ENCODE measurements around the gene ZNF521.
"Not testable (repeated sequence)": the region's sequence is repeated elsewhere in the genome, so short reads cannot be mapped to it uniquely, and the experiment has no call there.

The ZNF521 gene

DNA sequence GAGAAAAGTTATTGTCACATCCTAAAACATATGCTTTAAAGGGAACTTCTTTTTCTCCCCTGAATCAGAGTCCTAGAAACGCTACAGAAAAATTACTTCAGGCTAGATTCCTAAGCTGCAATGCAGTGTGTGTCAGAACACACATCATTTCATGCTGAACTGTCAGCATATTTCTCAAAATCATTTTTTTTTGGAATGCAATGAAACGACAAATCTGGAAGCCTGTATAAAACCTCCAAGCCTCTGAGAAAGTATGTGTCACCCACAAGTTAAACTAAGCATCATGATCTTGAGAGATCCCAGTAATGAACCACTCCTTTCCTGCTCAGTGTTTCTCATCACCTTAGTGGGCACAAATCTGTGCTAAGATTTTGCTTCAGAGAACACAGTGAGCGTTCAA lies 276.2 kb downstream of the ZNF521 start:
- no peak for DNase-seq (ENCODE audit: low spot score)

DNA sequence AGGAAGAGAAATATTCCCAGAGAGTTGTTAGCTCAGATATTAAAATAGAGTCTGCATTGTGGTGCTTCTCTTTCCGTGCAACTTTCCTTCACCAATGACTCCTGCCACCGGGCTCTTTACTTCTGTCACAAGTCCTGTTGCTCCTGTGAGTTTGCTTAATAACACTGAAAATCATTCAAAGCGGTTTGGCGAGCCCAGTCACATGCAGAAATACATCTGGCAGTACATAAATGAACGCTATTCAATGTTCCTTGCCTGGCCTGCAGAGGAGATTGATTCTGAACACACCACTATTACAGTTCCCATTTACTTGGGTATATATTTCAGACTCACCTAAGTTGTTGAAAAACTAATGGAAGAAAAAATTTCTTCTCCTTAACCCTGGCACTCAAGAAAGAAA lies 276.6 kb downstream of the ZNF521 start:
- no peak for DNase-seq (ENCODE audit: low spot score)

DNA sequence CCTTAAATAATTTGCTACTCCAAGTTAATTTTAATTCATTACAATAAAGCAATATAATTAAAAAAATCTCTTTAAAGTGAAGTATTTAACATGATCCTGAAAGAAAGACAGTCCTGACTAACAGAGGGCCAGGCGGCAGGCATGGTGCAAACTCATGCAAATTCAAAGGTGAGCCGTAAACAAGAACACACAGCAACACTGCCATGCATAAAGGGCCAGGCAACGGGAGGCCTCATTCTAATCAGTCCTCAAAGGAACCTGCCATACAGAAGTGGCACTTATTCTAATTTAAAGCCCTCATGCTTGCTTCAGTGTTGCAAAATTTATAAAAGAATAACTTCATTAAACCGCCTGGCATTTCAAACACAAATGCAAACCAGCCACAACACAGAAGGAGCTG lies 277.0 kb downstream of the ZNF521 start:
- DNase-seq (ENCODE audit: low spot score): no peak

DNA sequence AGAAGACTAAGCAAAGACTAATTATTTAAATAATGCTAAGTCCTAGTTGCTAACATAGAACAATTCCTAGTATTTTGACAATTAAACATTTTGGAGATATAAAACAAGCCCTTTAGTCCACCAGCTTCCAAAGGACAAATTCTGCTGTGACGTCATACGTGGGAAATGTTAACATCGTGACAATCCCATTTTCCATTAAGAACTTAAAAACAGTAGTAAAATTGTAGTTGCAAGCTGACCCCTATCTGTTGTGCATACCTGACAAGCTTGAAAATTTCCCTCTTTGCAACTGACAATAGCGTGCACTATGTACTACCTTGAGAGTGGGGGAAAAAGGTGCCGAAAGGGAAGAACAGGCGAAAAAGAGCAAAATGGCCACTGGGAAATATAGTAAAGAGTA lies 279.8 kb downstream of the ZNF521 start:
- DNase-seq (ENCODE audit: low spot score): no peak

DNA sequence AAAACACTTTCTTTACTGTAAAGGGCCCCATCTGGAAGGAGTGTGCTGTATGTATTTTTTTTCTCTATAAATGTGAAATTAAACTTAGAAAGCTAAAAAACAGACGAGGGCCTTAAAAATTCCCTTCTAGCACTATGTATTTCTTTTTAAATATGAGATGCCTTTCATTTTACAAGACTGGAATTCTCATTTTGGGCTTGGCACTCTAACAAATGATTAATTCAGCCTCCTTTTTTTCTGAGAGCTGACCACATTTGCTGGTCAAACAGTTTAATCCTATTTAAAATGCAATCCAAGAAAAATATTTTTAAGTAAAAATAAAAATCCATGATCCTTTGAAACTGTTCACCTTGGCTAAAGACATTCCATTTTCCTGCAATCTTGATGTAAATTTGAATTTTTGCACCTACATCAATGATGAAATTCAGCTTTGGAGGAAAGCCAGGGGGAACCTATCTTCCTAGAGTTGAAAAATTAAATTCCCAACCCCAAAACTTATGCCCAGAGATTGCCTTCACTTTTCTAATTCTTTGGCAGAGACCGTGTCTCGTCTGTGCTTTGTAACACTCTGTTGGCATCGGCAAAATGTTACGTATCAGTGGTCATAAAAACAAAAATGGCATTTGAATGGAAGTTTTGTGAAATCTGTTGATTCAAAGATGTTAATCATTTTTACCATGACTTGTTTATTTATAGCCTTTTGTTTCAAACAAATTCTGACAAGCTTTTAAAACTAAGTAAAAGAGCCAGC lies 284.5 kb downstream of the ZNF521 start:
- no peak for DNase-seq (ENCODE audit: low spot score)

DNA sequence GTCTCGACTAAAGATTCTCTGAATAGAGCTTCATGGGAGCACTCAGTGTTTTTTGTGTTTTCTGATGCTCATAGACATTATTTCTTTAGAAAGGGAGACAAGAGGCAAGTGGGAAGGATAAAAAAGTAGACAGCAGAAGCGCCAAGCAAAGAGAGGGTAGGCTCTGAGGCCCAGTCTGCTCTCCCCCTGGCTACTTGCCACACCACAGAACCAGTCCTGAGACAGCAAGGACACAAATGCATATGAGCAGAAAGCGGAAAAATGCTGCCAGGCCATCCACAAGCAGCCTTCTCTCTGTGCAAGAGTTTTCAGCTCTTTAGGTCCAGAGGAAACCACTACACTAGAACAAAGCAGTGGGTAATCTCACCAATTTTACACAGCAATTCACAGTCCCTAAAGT lies 285.4 kb downstream of the ZNF521 start:
- DNase-seq (ENCODE audit: low spot score): no peak

DNA sequence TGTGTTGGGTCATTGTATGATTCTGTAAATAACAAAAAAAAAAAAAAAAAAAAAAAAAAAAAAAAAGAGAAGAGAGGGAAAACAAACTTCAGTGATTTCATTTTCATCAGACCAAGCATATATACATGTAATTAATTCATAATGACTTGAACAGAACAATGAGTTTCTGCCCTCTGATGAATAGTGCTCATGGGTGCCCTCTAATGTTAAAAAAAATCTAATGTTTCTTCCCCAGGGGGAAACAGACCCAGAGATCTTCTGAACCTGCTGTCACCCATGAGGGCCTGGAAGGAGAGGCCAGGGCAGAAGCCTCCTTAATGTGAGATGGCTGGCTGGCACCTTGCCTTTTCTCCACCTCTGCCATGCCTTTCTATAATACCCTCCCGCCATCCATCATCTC lies 289.2 kb downstream of the ZNF521 start:
- no peak for DNase-seq (ENCODE audit: low spot score)

DNA sequence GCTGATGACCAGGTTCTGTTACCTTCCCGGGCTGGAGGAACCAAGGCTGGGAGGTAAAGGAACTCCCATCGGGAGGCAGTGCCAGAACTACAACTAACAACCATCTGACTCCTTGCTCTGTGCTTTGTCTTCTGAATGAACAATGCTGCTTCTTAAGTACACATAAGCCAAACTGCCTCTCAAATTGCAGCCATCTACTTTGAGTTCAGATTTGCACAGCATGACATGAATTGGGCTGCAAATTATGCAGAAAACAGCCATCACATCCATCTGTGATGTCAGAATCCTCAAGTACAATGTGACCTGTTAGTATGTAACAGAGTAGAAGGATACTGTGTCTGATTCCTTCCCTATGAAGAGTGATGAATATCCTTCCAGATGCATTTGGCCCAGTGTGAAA lies 290.6 kb downstream of the ZNF521 start:
- DNase-seq (ENCODE audit: low spot score): no peak

DNA sequence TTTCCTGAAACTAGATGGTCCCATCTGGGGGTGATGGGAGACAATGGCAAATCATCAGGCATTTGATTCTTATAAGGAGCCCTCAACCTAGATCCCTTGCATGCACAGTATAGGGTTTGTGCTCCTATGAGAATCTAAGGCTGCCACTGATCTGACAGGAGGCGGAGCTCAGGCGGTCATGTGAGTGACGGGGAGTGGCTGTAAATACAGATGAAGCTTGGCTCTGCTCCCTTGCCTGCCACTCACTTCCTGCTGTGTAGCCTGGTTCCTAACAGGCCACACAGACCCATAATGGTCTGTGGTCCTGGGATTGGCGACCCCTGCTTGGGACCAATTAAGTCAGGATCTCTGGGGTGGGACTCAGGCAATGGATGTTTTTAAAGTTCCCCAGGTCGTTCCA lies 293.4 kb downstream of the ZNF521 start:
- DNase-seq (ENCODE audit: low spot score): no peak

DNA sequence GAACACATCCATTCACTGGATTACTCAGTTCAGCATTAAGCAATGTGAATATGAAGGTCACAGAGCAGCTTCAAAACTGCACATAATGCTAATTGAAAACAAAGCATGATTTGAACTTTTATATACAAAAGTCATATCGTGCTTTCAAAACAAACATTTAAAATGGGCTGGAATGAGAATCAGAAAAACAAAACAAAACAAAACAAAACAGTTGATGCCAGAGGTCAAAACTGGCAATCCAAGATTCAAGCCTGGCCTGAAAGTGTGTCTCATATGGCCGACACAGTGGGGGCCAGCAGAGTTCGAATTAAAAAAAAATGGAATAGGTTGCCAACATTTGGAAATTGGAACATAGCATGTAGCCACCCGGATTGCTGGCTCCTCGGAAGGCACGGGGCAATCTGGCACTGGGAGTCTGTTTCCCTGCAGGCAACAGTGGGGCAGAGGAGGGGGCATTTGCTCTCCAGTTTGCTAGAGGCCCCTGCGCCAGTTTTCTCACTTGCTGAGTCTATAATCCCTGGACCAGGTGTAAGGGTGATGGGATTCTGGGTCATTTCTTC lies 294.4 kb downstream of the ZNF521 start:
- DNase-seq (ENCODE audit: low spot score): no peak

DNA sequence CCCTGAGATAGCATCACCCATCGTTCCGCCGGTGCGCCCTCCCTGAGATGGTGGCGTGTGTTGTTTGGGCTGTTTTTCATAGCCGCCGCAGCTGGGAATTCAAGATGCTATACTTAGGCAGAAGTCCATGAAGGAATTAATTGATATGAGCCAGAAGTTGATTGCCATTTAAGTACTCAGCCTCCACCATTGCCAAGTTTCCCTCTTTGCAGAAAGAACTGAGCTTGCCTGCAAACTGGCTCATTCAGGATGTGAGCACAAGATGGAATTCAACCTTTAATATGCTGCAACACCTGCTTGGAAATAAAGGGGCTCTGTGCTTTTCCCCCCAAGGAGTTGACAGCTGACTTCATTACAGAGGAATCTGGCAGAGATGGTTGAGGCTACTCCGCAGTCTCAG lies 295.5 kb downstream of the ZNF521 start:
- no peak for DNase-seq (ENCODE audit: low spot score)

DNA sequence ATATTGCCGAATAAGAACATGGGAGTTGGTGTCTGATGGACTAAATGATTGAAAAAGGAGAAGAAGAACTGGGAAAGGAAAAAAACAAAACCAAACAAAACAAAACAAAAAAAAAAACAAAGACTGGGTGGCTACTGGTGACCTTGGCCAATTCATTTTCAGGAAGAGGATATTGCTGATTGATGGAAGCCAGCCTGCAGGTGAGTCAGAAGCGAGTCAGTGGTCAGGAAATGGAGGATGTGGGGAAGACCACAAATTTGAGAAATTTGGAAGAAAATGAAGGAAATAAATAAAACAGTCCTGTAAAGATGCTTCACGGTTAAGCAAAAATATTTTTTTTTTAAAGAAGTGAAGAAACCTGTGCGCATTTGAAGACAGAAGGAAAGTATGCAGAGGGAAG lies 296.9 kb downstream of the ZNF521 start:
- DNase-seq (ENCODE audit: low spot score): no peak

DNA sequence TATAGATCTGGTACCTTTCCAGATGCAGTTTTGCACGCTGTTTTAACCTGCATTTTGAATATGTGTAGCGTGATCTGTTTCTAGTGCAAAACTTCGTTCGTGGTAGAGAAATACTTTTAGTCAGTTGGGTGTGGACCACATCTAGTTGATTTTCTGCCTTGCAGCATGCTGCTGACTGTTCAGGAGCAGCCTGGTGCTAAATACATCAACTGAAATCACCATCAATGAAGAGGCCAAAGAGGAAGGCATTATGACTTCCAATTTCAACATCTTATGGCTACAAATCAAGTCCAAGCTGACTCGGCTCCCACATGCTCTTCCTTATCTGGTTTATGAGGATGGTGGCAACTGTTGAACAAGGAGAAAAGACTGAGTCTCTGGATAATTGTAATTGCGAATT lies 298.5 kb downstream of the ZNF521 start:
- no peak for DNase-seq (ENCODE audit: low spot score)

DNA sequence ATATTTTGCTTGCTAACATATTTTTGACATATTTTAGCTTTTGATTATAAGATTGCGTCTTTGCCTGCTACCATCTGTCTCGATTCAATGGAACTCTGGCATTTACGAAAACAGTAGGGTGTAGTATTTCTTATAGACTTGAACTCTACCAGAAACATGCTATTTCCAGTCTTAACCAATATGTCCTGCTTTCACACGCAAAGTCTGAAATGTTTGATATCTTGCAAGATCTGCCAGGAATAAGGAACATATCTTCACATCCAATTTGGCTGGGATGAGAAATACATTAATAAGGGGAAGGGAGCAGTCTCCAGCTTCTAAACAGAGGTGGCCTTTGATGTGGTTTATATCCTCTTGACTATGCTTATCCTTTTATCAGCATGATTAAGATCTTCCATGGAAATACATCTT lies 299.4 kb downstream of the ZNF521 start:
- DNase-seq (ENCODE audit: low spot score): no peak

DNA sequence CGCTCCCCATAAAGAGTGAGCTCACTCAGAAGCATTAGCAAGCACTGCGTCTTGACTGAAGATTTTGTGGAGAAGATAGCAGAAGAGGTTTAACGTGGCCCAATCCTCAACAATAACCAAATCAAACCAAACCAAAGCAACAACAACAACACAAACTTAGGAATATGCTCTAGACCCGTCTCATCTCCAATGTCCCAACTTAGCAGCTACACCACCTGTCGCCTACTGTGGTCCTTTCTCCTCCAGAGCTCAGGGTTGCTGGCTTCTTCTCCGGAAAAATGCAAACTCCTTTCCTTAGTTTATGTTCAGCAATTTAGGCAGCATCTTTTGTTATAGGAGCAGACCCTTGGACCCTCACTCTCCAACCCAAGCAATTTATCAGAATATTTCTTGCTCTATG lies 301.4 kb downstream of the ZNF521 start:
- DNase-seq (ENCODE audit: low spot score): no peak

DNA sequence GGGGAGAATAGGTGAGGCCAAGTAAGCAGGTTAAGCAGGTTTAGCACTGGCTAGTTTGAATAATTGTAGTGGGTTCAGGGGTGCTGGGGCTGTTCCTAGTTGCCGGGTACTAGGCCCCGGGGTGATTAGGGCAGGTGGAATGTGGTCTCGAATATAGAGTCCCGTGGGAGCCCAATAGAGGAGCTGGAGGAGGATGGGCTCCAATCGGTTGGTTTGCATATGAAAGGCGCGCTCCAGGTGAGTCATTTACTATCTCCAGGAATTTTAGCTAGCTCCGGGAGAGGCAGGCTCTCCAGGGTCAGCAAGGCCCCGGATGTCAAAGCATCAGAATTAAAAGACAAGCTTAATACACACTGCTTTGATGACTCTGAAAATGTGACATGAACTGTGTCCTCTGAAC lies 304.0 kb downstream of the ZNF521 start:
- DNase-seq (ENCODE audit: low spot score): no peak

DNA sequence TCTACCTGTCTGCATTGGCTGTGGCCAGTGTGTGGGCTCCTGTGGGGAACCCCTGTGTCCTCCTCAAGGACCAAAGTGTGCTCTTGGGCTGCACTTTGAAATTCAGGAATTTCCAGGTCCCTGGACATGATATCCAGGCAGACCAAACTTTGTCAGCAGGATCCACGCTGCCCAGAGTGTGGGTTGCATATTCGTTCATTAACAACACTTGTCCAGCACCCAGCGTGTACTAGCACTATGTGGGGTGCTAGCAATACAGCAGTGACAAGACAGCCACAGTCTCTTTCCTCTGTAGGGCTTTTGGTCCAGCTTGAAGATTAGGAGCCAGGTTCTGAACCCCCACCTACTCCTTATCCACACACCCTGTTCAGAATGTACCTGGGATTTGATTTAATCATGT lies 304.5 kb downstream of the ZNF521 start:
- no peak for DNase-seq (ENCODE audit: low spot score)

DNA sequence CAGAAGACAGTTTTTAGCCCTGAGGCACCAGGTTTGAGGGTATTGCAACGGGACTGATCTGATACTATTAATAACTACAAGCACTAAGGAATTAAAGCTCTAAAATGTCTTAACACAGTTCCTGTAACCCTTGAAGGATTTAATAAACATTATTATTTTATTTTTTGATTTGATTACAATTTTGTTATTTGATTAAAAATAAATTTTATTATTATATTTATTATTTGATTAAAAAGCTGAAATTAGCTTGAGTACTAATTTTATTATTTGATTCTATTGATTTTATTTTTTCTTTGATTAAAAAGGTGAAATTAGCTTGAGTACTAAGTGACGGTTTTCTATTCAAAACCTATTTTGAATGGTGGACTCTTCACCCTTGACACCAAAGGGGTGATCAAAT lies 307.3 kb downstream of the ZNF521 start:
- DNase-seq (ENCODE audit: low spot score): no peak

DNA sequence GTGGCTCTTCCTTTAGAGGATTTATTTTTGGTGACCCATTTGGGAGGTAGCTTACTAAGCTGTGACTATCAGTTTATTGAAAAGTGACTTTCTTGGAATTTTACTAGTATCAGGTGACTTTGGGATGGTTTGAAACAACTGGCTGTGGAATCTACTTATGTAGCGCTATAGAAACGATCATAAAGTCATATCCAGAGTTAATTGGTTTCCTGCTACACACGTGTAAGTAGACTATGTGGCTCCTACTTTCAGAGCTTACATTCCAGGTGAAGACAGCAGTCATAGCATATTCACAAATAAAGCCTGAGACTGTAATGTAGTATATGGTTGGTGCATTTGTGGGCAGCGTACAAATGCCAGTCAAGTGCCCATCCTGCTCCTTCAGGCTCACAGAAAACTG lies 308.9 kb downstream of the ZNF521 start:
- DNase-seq (ENCODE audit: low spot score): no peak

DNA sequence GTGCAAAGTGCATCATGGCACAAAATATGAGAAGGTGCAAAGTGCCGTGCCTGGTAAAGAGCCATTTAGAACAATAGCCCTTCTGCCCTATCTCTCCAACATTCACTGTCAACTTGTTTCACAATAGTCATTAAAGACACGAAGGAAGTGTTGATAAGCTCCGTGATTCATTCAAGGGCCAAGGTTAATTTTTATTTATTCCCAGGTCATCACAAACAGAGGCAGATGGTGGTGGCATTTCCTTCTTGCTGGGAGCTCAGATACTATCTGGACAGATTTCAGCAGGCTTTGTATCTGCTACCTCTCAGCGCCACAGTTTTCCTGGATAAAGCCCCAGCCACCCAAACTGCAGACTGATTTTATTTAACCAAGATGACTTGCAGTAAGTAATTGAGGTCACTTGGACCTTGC lies 309.3 kb downstream of the ZNF521 start:
- no peak for DNase-seq (ENCODE audit: low spot score)

DNA sequence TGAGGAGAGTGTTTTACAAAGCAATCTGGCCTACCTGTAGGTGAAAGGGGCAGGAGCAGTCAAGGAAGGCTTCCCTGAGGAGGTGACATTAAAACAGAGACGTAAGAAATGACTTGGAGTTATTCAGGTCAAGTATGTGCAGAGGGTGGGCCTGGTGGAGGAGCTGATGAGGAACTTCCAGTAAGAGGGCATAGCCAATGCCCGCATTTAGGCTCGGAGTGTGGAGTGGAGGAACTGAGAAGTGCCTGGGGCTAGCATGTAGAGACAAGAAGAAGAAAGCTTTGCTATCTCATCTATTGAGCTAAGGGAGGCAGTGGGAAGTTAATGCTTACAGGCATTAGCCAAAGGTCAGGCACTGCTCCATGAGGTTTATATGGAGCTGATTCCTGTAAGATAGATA lies 312.2 kb downstream of the ZNF521 start:
- DNase-seq (ENCODE audit: low spot score): no peak

DNA sequence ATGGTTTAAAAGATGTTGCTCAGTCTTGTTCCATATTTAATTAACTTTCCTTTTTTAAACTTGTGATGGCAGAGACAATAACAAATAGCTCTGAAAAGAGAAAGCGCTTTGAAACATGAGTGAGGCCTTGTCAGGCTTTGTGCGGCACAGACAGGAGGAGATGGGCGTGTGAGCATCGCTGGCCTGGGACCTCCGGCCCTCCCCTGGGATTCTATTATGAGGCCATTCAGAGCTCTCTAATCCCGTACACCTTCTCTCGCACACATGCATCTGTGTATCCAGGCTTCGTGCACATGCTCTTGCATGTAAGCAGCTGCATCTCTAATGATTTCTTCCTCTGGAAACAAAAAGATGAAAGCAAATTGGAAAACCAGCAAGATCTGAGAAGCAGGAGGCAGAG lies 313.7 kb downstream of the ZNF521 start:
- no peak for DNase-seq (ENCODE audit: low spot score)

DNA sequence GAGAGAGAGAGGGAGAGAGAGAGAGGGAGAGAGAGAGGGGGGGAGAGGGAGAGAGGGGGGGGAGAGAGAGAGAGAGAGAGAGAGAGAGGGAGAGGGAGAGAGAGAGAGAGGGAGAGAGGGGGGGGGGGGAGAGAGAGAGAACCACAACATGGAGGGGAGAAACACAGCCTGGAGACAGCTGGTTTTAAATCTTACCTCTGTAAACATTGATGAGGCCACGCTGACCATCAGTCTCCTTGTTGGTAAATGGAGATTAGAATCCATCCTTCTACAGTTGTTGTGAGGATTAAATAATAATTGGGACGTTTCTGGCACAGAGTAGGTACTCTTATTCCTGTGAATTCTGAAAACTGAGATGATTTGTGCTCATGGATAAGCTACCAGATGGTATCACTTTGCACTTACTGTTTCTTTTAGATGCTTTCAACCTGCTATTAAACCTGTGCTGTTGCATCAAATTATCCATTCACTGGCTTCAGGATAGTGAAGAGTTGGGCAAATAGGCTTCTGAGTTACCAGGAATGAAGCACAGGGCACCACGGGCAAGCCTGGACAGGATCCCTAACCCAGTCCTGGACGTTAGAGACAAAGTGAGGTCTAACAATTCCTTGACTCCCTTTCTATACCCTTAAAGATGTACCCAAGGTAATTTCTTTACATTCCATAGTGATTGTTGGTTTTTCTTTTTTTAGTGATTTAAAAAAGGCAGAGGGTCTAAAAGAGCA lies 318.1 kb downstream of the ZNF521 start:
- DNase-seq (ENCODE audit: low spot score): no peak

DNA sequence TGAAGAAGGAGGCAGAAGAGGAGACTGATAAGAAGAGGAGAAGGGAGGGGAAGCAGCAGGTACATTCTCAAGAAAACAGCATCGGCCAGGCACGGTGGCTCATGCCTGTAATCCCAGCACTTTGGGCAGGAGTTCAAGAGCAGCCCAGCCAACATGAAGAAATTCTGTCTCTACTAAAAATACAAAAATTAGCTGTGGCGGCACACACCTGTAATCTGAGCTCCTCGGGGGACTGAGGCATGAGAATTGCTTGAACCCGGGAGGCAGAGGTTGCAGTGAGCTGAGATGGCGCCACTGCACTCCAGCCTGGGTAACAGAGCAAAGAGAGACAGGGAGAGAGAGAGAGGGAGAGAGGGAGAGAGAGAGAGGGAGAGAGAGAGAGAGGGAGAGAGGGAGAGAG lies 318.8 kb downstream of the ZNF521 start:
- not testable (repeated sequence) for DNase-seq (ENCODE audit: low spot score)
